Endothelial cell of umbilical vein (primary cell): ENCODE data around the gene POU6F2. TPM values are rescaled to one million over a fixed set of nuclear protein-coding genes. Genes with fewer than 3 reads are reported as not detected.

ENCODE experiments used
- BruUV-seq: library from RNA; stranded (reverse); fragments of 400-500 nt; replicated peaks from 2 replicates; lab custom pipeline; 2021; lab: Mats Ljungman, UMichigan
- CTCF ChIA-PET: fragments of 300-600, 350-600 bp; sonication (Branson Sonifier 250); formaldehyde crosslinking; loops from one replicate; lab custom pipeline; 2021; ENCODE audit warnings: antibody characterized with exemption, inconsistent platforms; lab: Charles Lee
- POLR2A ChIA-PET: fragments of 300-600, 350-600 bp; sonication (Branson Sonifier 250); formaldehyde crosslinking; loops from one replicate; lab custom pipeline; 2021; ENCODE audit warnings: antibody characterized with exemption, inconsistent platforms; lab: Charles Lee
- DNase-seq: peaks from one replicate; pipeline ENCODE4 v3.0.0-alpha.2; 2011; ENCODE audit warnings: low read depth, low spot score
- FAIRE-seq: peaks from 2 replicates; lab custom pipeline; 2011; peaks lifted over from hg19 to GRCh38; lab: Jason Lieb, UNC
- H2AFZ ChIP-seq: 2 replicates; pipeline ENCODE4 v1.6.0; 2012; ENCODE audit warnings: low read depth, low read length, control low read depth, inconsistent platforms
- H3K27ac ChIP-seq: 2 replicates; pipeline ENCODE4 v1.5.1; 2011; ENCODE audit warnings: low read depth, mild to moderate bottlenecking, control low read depth, low read length, moderate library complexity; ENCODE audit not compliant: insufficient read depth
- H3K27me3 ChIP-seq, 2 experiments: 2 replicates each; pipeline versions ENCODE4 v1.6.0 to v1.6.1; 2011; ENCODE audit warnings: low read length in 2 of 2, mixed read lengths in 1 of 2; ENCODE audit not compliant: control insufficient read depth in 2 of 2, insufficient read depth in 2 of 2
- H3K36me3 ChIP-seq, 2 experiments: 2 replicates in 1 of 2; 3 replicates in 1 of 2; pipeline ENCODE4 v1.5.1; 2011; ENCODE audit warnings: low read length in 2 of 2, mild to moderate bottlenecking in 1 of 2, moderate library complexity in 1 of 2; ENCODE audit not compliant: control insufficient read depth in 2 of 2, insufficient read depth in 2 of 2; ENCODE audit errors: extremely low read depth in 1 of 2
- H3K4me1 ChIP-seq: 3 replicates; pipeline ENCODE4 v1.5.1; 2011; ENCODE audit warnings: mild to moderate bottlenecking, low read length; ENCODE audit not compliant: control insufficient read depth, insufficient read depth; ENCODE audit errors: extremely low read depth
- H3K4me2 ChIP-seq: 2 replicates; pipeline ENCODE4 v1.6.1; 2011; ENCODE audit warnings: low read length, control low read depth, mixed read lengths; ENCODE audit not compliant: insufficient read depth
- H3K4me3 ChIP-seq, 3 experiments: fragments of 200-600 bp in 1 of 3; sonication (generic), shearing (Covaris generic) in 1 of 3; replicated peaks in 1 of 3; 2 replicates each; pipeline ENCODE4 v1.5.1; 2011 to 2016; ENCODE audit warnings: control low read depth in 3 of 3, low read length in 3 of 3, mild to moderate bottlenecking in 2 of 3, inconsistent platforms in 1 of 3, low read depth in 1 of 3, moderate library complexity in 1 of 3; ENCODE audit not compliant: insufficient read depth in 1 of 3
- H3K79me2 ChIP-seq: 2 replicates; pipeline ENCODE4 v1.6.0; 2012; ENCODE audit warnings: low read length, inconsistent platforms; ENCODE audit not compliant: control insufficient read depth, insufficient read depth
- H3K9ac ChIP-seq: replicated peaks from 2 replicates; pipeline ENCODE3; 2011; ENCODE audit warnings: low read length, control low read depth; ENCODE audit not compliant: insufficient read depth; ENCODE audit errors: extremely low read depth
- H3K9me1 ChIP-seq: replicated peaks from 3 replicates; pipeline ENCODE4 v1.6.0; 2011; ENCODE audit warnings: mild to moderate bottlenecking, low read length; ENCODE audit not compliant: control insufficient read depth, insufficient read depth; ENCODE audit errors: extremely low read depth
- H3K9me3 ChIP-seq: replicated peaks from 2 replicates; pipeline ENCODE4 v1.5.1; 2012; ENCODE audit warnings: low read length, inconsistent platforms; ENCODE audit not compliant: control insufficient read depth, insufficient read depth
- H4K20me1 ChIP-seq: replicated peaks from 2 replicates; pipeline ENCODE3; 2011; ENCODE audit warnings: mild to moderate bottlenecking, low read length; ENCODE audit not compliant: control insufficient read depth, insufficient read depth; ENCODE audit errors: extremely low read depth
- EZH2 ChIP-seq: IDR thresholded peaks from 2 replicates; pipeline ENCODE4 v1.6.1; 2012; ENCODE audit warnings: borderline replicate concordance, low read depth, mild to moderate bottlenecking, moderate library complexity, low read length, inconsistent platforms; ENCODE audit not compliant: severe bottlenecking
- FOS ChIP-seq: IDR thresholded peaks from 2 replicates; pipeline ENCODE4 v1.6.1; 2011; ENCODE audit warnings: mild to moderate bottlenecking, low read length, moderate library complexity, borderline replicate concordance; ENCODE audit not compliant: insufficient read depth
- GATA2 ChIP-seq: IDR thresholded peaks from 2 replicates; pipeline ENCODE4 v1.7.0; 2011; ENCODE audit warnings: low read depth, mild to moderate bottlenecking, moderate library complexity, mixed read lengths, low read length; ENCODE audit not compliant: insufficient read length, insufficient read depth
- POLR2A ChIP-seq: IDR thresholded peaks from 2 replicates; pipeline ENCODE4 v1.6.1; 2012; ENCODE audit warnings: low read depth, mild to moderate bottlenecking, control low read depth, low read length
- dilution Hi-C: fragments of 300-500 bp; cut with MboI; formaldehyde crosslinking; loops from one replicate; pipeline ENCODE4 v1.15.0; 2019; ENCODE audit warnings: low sequenced_read_pairs; ENCODE audit not compliant: extremely low pct_ligation_motif_present
- intact Hi-C: fragments of 100-400 bp; cut with micrococcal nuclease; formaldehyde crosslinking; loops from one replicate; pipeline ENCODE4 v1.10.0; 2022
- polyA plus RNA-seq, 4 experiments: library from polyadenylated mRNA; depleted of rRNA in 3 of 4; stranded (reverse) in 3 of 4; unstranded in 1 of 4; fragments of >200 nt; gene quantifications; 2 replicates each; pipeline versions ENCODE4 v1.2.1 to v1.2.3, GENCODE V29; 2011 to 2012; ENCODE audit warnings: missing spikeins in 1 of 4
- total RNA-seq: library from RNA; stranded (reverse); gene quantifications from 2 replicates; pipeline ENCODE4 v1.2.3, GENCODE V29; 2021
- TF ChIP-seq, protein P1 (sequence below), 2 donors: IDR thresholded peaks; 1 replicate in 1 of 2; 2 replicates in 1 of 2; pipeline ENCODE4 v1.5.1; 2011; ENCODE audit warnings: low read length in 2 of 2, mild to moderate bottlenecking in 2 of 2, moderate library complexity in 2 of 2, control low read depth in 1 of 2, inconsistent platforms in 1 of 2, low read depth in 1 of 2; ENCODE audit not compliant: insufficient read depth in 1 of 2; ENCODE audit errors: extremely low read depth in 1 of 2
- TF ChIP-seq, protein P2 (sequence below): IDR thresholded peaks from 2 replicates; pipeline ENCODE4 v1.6.1; 2011; ENCODE audit not compliant: insufficient read depth, insufficient read length

POU6F2 gene
- total and polyA plus RNA-seq, 2 donors (not counting 3 experiments of a cell fraction or from before 2014, with no cell fraction given) = 0.29 TPM; not detected in 1

DNA sequence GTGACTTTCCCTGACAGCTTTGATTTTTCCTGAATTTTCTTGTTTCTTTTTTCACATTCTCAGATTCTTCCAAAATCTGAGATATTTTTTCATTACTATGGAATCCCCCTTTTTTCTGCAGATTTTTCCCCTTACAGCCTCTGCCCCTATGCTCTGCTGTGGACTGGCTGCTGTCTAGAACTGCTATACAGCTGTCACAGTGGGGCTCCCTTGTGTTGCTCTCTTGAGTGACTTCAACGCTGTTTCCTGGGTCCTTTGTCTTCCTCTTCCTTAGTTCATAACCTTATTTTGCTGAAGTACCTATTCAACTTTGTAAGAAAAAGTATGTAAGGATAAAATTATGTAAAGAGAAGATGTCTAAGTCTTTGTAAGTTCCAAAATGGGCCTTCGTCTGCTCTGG, 354.4 kb downstream of the POU6F2 start:
- TF ChIP-seq GATA2 (no peak), EZH2 (no peak), POLR2A (no peak), FOS (no peak)
- TF ChIP-seq, protein P1, sequence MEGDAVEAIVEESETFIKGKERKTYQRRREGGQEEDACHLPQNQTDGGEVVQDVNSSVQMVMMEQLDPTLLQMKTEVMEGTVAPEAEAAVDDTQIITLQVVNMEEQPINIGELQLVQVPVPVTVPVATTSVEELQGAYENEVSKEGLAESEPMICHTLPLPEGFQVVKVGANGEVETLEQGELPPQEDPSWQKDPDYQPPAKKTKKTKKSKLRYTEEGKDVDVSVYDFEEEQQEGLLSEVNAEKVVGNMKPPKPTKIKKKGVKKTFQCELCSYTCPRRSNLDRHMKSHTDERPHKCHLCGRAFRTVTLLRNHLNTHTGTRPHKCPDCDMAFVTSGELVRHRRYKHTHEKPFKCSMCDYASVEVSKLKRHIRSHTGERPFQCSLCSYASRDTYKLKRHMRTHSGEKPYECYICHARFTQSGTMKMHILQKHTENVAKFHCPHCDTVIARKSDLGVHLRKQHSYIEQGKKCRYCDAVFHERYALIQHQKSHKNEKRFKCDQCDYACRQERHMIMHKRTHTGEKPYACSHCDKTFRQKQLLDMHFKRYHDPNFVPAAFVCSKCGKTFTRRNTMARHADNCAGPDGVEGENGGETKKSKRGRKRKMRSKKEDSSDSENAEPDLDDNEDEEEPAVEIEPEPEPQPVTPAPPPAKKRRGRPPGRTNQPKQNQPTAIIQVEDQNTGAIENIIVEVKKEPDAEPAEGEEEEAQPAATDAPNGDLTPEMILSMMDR (IDR thresholded peaks at IDR 0.05; ENCODE audit: extremely low read depth in 1 of 2, insufficient read depth in 1 of 2, low read depth in 1 of 2, low read length in 2 of 2) = no peak
- TF ChIP-seq, protein P2, sequence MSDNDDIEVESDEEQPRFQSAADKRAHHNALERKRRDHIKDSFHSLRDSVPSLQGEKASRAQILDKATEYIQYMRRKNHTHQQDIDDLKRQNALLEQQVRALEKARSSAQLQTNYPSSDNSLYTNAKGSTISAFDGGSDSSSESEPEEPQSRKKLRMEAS = no peak
- BruUV-seq = no TSS peak
- H3K9me3 ChIP-seq = no peaks in the 10 kb centered on the region
- H3K9ac ChIP-seq = no peak overlapping the region
- no peak for DNase-seq
- no peaks in the 10 kb centered on the region for H3K9me1 ChIP-seq
- no peak overlapping the region for H3K4me2 ChIP-seq
- H3K27me3 ChIP-seq = no peaks in the 10 kb centered on the region
- ChIA-PET POLR2A (no interaction called here), CTCF (no interaction called here)
- no peaks in the 10 kb centered on the region for H3K79me2 ChIP-seq
- no peak for FAIRE-seq
- intact Hi-C loops = loop anchor here (10.0 kb wide), 1 partner anchor 397 kb away; no protein-coding TSS in a partner anchor
- no peak overlapping the region for H3K27ac ChIP-seq
- no peak overlapping the region for H2AFZ ChIP-seq
- dilution Hi-C loops = no loop called here
- H3K36me3 ChIP-seq = no peaks in the 10 kb centered on the region
- no peaks in the 10 kb centered on the region for H3K4me1 ChIP-seq
- H3K4me3 ChIP-seq = no peak overlapping the region
- H4K20me1 ChIP-seq = no peaks in the 10 kb centered on the region
